RWPE2 (cell line): ENCODE data around the gene HMCN2.

Experiments
- ATAC-seq: fragments of 200-7000 bp; cut with Tn5 transposase; 3 replicates; pipeline ENCODE4 v1.9.1; 2021; ENCODE audit warnings: low read depth
- DNase-seq: peaks from one replicate; pipeline ENCODE4 v3.0.0-alpha.2; 2020; ENCODE audit warnings: low spot score
- H3K27ac ChIP-seq: fragments of 450-650 bp; 2 replicates; pipeline ENCODE4 v1.5.1; 2017; ENCODE audit warnings: mild to moderate bottlenecking; ENCODE audit not compliant: poor library complexity, severe bottlenecking
- H3K27me3 ChIP-seq: fragments of 250-450 bp; sonication (Bioruptor Pico); 2 replicates; pipeline ENCODE4 v1.5.1; 2021; ENCODE audit warnings: mild to moderate bottlenecking, moderate library complexity; ENCODE audit not compliant: insufficient read depth, poor library complexity, severe bottlenecking
- H3K36me3 ChIP-seq: fragments of 250-450 bp; sonication (Bioruptor Pico); 2 replicates; pipeline ENCODE4 v1.5.1; 2020; ENCODE audit warnings: low read depth, mild to moderate bottlenecking, moderate library complexity
- H3K4me1 ChIP-seq: fragments of 250-450 bp; sonication (Bioruptor Pico); 2 replicates; pipeline ENCODE4 v1.5.1; 2021; ENCODE audit warnings: mild to moderate bottlenecking, moderate library complexity; ENCODE audit not compliant: insufficient read depth, poor library complexity, severe bottlenecking
- H3K4me3 ChIP-seq: fragments of 250-450 bp; sonication (Bioruptor Pico); 2 replicates; pipeline ENCODE4 v1.5.1; 2021; ENCODE audit warnings: mild to moderate bottlenecking, moderate library complexity; ENCODE audit not compliant: severe bottlenecking
- H3K9me3 ChIP-seq: fragments of 250-450 bp; sonication (Bioruptor Pico); 2 replicates; pipeline ENCODE4 v1.5.1; 2021; ENCODE audit warnings: mild to moderate bottlenecking, moderate library complexity; ENCODE audit not compliant: severe bottlenecking
- CTCF ChIP-seq: fragments of 450-650 bp; IDR thresholded peaks from one replicate; pipeline ENCODE4 v1.5.1; 2017; ENCODE audit warnings: mild to moderate bottlenecking, moderate library complexity; ENCODE audit not compliant: poor library complexity, severe bottlenecking

The HMCN2 gene

DNA sequence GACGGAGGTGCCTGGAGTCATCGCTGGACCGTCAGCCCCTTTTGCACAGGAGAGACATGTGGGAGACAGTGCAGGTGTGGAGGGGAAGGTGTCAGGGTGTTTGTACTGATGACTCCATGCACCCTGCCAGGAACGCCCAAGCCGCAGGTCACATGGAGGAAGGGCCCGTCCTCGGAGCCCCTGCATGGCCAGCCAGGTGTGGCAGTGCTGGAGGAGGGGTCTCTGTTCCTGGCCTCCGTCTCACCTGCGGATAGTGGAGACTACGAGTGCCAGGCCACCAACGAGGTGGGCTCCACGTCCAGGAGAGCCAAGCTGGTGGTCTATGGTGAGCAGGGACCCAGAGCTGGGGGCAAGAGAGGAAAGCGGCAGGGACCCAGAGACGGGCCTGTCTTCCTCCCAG, 81.5 kb downstream of the HMCN2 start:
- ATAC-seq, result no peak
- H3K9me3 ChIP-seq, result no peaks in the 10 kb centered on the region
- no peak for DNase-seq
- H3K36me3 ChIP-seq, result no peaks in the 10 kb centered on the region
- no peaks in the 10 kb centered on the region for H3K27me3 ChIP-seq
- TF ChIP-seq CTCF, result no peak
- no peak overlapping the region for H3K4me3 ChIP-seq
- H3K27ac ChIP-seq, result no peak overlapping the region
- H3K4me1 ChIP-seq, result no peaks in the 10 kb centered on the region

DNA sequence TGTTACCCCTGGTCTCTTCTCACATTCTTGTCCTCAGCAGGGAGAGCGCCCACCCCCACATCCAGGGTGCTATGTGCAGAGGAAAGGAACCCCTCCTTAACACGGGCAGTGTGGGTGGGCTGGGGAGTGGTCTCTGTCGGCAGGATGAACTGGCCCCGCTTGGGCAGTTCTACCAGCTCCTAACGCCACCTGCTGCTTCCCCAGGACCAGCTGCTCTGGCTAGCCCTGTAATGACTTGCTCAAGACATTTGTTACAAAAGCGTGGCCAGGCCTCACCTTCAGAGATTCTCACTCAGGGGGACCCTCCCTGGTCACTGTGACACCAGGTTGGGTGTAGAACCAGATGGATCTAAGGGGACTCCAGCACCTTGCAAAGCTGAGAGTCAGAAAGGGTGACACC, 82.4 kb downstream of the HMCN2 start:
- Histone ChIP-seq H3K4me3 (no peak overlapping the region), H3K36me3 (no peaks in the 10 kb centered on the region), H3K9me3 (no peaks in the 10 kb centered on the region), H3K27me3 (no peaks in the 10 kb centered on the region), H3K27ac (no peak overlapping the region), H3K4me1 (peaks cover 5% of the 10 kb centered on the region)
- ATAC-seq, result no peak
- no peak for DNase-seq
- no peak for TF ChIP-seq CTCF

DNA sequence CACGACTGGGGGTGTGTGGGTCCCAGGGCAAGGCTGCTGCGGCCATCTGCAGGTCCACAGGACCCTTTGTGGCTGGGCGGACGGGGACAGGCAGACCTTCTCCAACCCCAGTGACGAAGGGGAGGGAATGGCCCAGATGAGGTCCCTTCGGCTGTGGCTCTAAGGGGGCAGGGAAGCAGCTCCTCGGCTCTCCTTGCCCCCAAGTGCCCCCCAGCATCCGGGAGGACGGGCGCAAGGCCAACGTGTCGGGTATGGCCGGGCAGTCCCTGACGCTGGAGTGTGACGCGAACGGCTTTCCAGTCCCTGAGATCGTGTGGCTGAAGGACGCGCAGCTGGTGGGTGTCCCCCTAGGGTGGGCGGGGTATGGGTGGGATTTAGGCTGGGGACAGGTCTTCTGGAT, 82.8 kb downstream of the HMCN2 start:
- H3K27ac ChIP-seq, result no peak overlapping the region
- H3K9me3 ChIP-seq, result no peaks in the 10 kb centered on the region
- ATAC-seq, result no peak
- H3K4me3 ChIP-seq, result no peak overlapping the region
- H3K4me1 ChIP-seq, result peaks cover 5% of the 10 kb centered on the region
- DNase-seq, result peak; percentile 45
- H3K36me3 ChIP-seq, result no peaks in the 10 kb centered on the region
- no peak for TF ChIP-seq CTCF
- no peaks in the 10 kb centered on the region for H3K27me3 ChIP-seq

- Histone ChIP-seq H3K27me3 (no peaks in the 10 kb centered on the region), H3K4me1 (peaks cover 5% of the 10 kb centered on the region), H3K36me3 (no peaks in the 10 kb centered on the region), H3K27ac (no peak overlapping the region), H3K9me3 (no peaks in the 10 kb centered on the region), H3K4me3 (no peak overlapping the region)
- no peak for TF ChIP-seq CTCF
- ATAC-seq, result no peak
- DNase-seq, result no peak
Measured at GRCh38 chr9:130348881-130349280, 83.3 kb downstream of the HMCN2 start.

DNA sequence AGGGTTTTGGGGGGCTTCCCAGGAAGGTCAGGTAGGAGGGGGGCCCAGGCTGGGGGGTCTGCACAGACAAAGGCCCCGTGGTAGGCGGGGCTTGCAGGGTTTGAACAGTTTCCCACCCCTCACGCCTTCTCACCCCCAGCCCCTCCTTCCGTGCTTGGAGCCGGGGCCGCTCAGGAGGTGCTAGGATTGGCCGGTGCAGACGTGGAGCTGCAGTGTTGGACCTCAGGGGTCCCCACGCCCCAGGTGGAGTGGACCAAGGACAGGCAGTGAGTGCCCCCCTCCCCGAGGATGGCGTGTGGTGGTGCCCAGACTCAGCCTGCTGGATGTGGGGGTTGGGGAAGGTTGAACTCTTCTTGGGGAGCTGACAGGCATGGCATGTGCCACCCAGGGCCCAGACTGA, 83.8 kb downstream of the HMCN2 start:
- no peaks in the 10 kb centered on the region for H3K36me3 ChIP-seq
- no peak overlapping the region for H3K4me3 ChIP-seq
- peaks cover 5% of the 10 kb centered on the region for H3K4me1 ChIP-seq
- H3K27ac ChIP-seq, result no peak overlapping the region
- H3K9me3 ChIP-seq, result no peaks in the 10 kb centered on the region
- no peak for TF ChIP-seq CTCF
- ATAC-seq (no peak), DNase-seq (no peak)
- H3K27me3 ChIP-seq, result no peaks in the 10 kb centered on the region
